HFFc6 (cell line): ENCODE results near the gene THBS2. TPM values are rescaled to one million over a fixed set of nuclear protein-coding genes. Genes with fewer than 3 reads are reported as not detected.
"Not testable (repeated sequence)": the region's sequence is repeated elsewhere in the genome, so short reads cannot be mapped to it uniquely, and the experiment has no call there.

Source experiments
- DNase-seq: peaks from one replicate; pipeline ENCODE4 v3.0.0-alpha.2; 2018
- H3K27ac Mint-ChIP-seq: 2 replicates; pipeline ENCODE4 v1.8.0; 2020; ENCODE audit warnings: mild to moderate bottlenecking, mixed read lengths
- H3K27me3 Mint-ChIP-seq: 2 replicates; pipeline ENCODE4 v1.8.0; 2021; ENCODE audit warnings: mild to moderate bottlenecking, moderate library complexity, mixed read lengths; ENCODE audit not compliant: insufficient read depth
- H3K36me3 Mint-ChIP-seq: 2 replicates; pipeline ENCODE4 v1.8.0; 2021; ENCODE audit warnings: low read depth, mixed read lengths
- H3K4me1 Mint-ChIP-seq: 2 replicates; pipeline ENCODE4 v1.8.0; 2020; ENCODE audit warnings: low read depth, mixed read lengths
- H3K4me3 Mint-ChIP-seq: 2 replicates; pipeline ENCODE4 v1.8.0; 2020; ENCODE audit warnings: mild to moderate bottlenecking, moderate library complexity, mixed read lengths
- H3K9me3 Mint-ChIP-seq: 2 replicates; pipeline ENCODE4 v1.8.0; 2020; ENCODE audit warnings: mild to moderate bottlenecking, mixed read lengths
- total RNA-seq, 6 experiments: library from RNA; stranded (reverse); fragmentation: NEBNext Ultra II Directional; extraction: Animal tissue kit (Norgen Biotek cat#: 25700); gene quantifications; 2 replicates in 1 of 6; 3 replicates in 5 of 6; pipeline ENCODE4 v1.2.3, GENCODE V29; 2021
- TF ChIP-seq, protein P1 (sequence below): fragments of 200-600 bp; sonication (generic); IDR thresholded peaks from 2 replicates; pipeline ENCODE4 v1.5.0; 2021; ENCODE audit warnings: antibody characterized with exemption, mild to moderate bottlenecking

Gene THBS2
- total RNA-seq, 6 experiments from 2014 or later, result 156 to 254 (median 218) TPM

DNA sequence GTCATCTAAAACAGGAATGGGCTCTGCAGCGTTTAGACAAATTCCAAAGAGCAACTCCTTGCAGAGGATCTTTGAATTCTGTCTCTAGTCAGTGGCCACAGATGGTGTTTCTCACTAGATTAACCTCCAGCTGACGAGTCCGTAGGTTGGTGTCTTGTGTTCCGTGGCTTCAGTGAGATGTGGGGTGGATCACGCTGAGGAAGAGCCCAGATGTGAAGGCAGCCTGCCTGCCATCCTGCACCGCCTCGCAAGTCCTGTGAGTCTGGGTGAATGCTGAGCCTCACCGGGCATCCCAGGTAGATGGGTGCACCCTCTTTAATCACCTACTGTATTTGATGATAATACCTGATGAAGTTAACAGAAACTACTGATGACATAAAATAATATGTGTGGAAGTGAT, 70.4 kb downstream of the THBS2 start:
- TF ChIP-seq, protein P1, sequence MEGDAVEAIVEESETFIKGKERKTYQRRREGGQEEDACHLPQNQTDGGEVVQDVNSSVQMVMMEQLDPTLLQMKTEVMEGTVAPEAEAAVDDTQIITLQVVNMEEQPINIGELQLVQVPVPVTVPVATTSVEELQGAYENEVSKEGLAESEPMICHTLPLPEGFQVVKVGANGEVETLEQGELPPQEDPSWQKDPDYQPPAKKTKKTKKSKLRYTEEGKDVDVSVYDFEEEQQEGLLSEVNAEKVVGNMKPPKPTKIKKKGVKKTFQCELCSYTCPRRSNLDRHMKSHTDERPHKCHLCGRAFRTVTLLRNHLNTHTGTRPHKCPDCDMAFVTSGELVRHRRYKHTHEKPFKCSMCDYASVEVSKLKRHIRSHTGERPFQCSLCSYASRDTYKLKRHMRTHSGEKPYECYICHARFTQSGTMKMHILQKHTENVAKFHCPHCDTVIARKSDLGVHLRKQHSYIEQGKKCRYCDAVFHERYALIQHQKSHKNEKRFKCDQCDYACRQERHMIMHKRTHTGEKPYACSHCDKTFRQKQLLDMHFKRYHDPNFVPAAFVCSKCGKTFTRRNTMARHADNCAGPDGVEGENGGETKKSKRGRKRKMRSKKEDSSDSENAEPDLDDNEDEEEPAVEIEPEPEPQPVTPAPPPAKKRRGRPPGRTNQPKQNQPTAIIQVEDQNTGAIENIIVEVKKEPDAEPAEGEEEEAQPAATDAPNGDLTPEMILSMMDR, result no peak
- Mint-ChIP-seq H3K27ac (no peak overlapping the region), H3K4me1 (peaks cover 9% of the 10 kb centered on the region), H3K36me3 (peaks cover 21% of the 10 kb centered on the region), H3K4me3 (no peak overlapping the region), H3K9me3 (no peaks in the 10 kb centered on the region; the same call in 1 of the 2 replicates), H3K27me3 (peaks cover 2% of the 10 kb centered on the region; the same call in 1 of the 2 replicates)
- DNase-seq, result no peak

DNA sequence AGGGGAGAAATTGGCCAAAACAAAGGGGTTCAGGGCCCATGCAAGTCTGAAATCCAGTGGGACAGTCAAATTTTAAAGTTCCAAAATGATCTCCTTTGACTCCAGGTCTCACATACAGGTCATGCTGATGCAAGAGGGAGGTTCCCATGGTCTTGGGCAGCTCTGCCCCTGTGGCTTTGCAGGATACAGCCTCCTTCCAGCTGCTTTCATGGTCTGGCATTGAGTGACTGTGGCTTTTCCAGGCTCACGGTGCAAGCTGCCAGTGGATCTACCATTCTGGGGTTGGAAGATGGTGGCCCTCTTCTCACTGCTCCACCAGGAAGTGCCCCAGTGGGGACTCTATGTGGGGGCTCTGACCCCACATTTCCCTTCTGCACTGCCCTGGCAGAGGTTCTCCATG, 73.8 kb downstream of the THBS2 start:
- H3K4me1 Mint-ChIP-seq, H3K4me3 Mint-ChIP-seq, H3K9me3 Mint-ChIP-seq, DNase-seq, H3K27ac Mint-ChIP-seq, H3K27me3 Mint-ChIP-seq: not testable (repeated sequence)
- peaks cover 27% of the 10 kb centered on the region for H3K36me3 Mint-ChIP-seq

DNA sequence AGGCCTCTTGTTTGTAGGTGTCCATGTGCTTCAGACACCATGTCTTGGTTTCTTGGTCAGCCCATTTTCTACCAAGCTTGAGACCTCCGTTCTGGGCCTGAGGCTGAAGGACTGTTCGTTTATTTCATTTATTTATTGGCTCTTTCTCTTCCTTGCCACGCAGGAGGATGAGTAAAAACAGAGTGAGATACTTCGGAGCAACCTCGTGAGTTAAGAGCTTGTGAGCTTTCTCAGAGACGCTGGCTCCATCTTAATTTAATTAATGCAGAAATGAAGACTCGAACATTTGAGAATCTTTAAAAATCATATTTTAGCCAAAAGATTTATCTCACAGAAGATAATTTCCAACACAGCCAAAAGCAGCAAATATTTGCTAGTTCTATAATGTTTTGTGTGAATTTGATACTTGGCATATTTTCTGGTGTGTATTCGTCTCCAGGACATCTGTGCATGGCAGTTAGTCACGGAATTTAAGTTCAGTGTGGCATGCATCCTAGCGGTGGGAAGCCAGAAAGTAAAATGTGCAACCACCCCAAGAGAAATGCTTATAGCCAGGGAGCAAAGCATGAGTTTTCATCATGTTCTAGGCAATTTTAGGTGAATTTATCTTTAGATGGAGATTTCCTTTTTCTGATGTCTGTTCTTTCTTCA, 76.0 kb downstream of the THBS2 start:
- peaks cover 6% of the 10 kb centered on the region for H3K9me3 Mint-ChIP-seq
- H3K27me3 Mint-ChIP-seq, result no peaks in the 10 kb centered on the region; the same call in 1 of the 2 replicates
- H3K27ac Mint-ChIP-seq, result peak overlapping the region; percentile 29; the same call in 1 of the 2 replicates
- H3K36me3 Mint-ChIP-seq, result peaks cover 31% of the 10 kb centered on the region
- H3K4me1 Mint-ChIP-seq, result peaks cover 28% of the 10 kb centered on the region
- H3K4me3 Mint-ChIP-seq, result no peak overlapping the region
- TF ChIP-seq, protein P1, result no peak
- no peak for DNase-seq

DNA sequence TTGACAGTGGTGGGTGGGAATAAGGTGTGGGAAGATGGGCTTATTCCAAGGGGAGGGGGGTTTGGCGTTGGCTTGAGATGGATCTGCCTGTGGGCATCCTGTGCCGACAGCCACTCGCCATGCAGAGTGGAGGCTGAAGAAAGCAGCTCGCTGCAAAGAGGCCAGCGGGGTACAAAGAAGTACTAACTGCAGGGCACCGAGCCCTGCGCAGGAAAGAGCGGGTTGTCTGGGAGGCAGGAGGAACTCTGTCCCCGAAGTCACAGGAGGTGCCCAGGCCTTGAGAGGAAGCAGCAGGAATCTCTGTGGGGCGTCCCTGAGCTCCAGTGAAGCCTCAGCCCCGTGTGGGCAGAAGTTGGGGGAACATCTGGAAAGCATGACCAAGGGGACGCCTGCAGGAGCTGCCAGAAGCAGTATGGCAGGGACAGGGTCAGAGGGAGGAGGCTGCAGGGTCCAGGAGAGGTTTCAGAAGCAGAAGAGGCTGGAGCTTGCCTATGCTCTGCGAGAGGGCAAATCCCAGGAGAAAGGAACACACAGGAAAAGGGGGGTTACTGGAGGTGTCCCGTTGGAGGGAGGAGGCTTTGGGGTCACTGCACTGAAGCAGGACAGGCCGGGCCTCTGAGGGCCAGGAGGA, 77.2 kb downstream of the THBS2 start:
- Mint-ChIP-seq H3K9me3 (peaks cover 6% of the 10 kb centered on the region), H3K27ac (peak overlapping the region; percentile 54), H3K36me3 (peaks cover 31% of the 10 kb centered on the region), H3K4me1 (peaks cover 40% of the 10 kb centered on the region), H3K4me3 (no peak overlapping the region), H3K27me3 (no peaks in the 10 kb centered on the region; the same call in 1 of the 2 replicates)
- TF ChIP-seq, protein P1, result no peak
- no peak for DNase-seq

DNA sequence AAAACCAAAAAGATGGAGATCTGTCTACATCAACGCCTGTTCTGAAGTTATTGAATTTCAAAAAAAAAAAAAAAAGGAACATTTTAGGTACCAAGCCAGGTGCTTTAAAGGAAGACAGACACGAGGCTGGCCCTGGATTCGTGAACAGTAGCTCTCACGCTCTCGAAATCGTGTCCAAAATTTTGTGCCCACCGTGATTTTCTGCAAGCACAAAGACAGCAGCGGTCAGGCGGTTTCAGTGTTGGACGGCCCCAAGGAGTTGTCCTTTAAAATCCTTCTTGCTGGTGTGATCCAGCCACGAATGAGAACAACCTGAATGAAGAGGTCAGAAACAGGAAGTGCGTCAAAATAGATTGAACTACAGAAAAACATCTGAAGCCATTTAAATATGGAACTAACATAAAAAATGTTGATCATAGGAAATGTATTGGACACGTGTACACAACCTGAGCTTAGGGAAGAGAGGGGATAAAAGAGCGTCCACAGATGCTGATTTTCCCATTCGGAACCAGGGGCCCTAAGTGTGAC, 78.2 kb downstream of the THBS2 start:
- no peaks in the 10 kb centered on the region; the same call in 1 of the 2 replicates for H3K27me3 Mint-ChIP-seq
- TF ChIP-seq, protein P1, result no peak
- no peak overlapping the region for H3K27ac Mint-ChIP-seq
- H3K4me3 Mint-ChIP-seq, result no peak overlapping the region
- H3K9me3 Mint-ChIP-seq, result peaks cover 6% of the 10 kb centered on the region; the same call in 1 of the 2 replicates
- no peak for DNase-seq
- peaks cover 32% of the 10 kb centered on the region for H3K36me3 Mint-ChIP-seq
- peaks cover 50% of the 10 kb centered on the region for H3K4me1 Mint-ChIP-seq
